ENCODE data around the gene CEPT1.

GRCh38 chr1:111212634-111213335, 72.8 kb downstream of the CEPT1 start:
- TF ChIP-seq, protein P1, sequence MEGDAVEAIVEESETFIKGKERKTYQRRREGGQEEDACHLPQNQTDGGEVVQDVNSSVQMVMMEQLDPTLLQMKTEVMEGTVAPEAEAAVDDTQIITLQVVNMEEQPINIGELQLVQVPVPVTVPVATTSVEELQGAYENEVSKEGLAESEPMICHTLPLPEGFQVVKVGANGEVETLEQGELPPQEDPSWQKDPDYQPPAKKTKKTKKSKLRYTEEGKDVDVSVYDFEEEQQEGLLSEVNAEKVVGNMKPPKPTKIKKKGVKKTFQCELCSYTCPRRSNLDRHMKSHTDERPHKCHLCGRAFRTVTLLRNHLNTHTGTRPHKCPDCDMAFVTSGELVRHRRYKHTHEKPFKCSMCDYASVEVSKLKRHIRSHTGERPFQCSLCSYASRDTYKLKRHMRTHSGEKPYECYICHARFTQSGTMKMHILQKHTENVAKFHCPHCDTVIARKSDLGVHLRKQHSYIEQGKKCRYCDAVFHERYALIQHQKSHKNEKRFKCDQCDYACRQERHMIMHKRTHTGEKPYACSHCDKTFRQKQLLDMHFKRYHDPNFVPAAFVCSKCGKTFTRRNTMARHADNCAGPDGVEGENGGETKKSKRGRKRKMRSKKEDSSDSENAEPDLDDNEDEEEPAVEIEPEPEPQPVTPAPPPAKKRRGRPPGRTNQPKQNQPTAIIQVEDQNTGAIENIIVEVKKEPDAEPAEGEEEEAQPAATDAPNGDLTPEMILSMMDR (IDR thresholded peaks at IDR 0.05): no peak
- TF ChIP-seq POLR2A (IDR thresholded peaks at IDR 0.05): no peak
